NOMO-1 treated with dmso at 0.1 percent for 144 hours (cell line): Measurements from ENCODE around the gene MYO18A.
"Not testable (repeated sequence)": the region's sequence is repeated elsewhere in the genome, so short reads cannot be mapped to it uniquely, and the experiment has no call there.

Experiments
- DNase-seq: peaks from one replicate; lab custom pipeline; 2025; ENCODE audit not compliant: unreplicated experiment; lab: John Stamatoyannopoulos, UW

MYO18A gene, protein sequence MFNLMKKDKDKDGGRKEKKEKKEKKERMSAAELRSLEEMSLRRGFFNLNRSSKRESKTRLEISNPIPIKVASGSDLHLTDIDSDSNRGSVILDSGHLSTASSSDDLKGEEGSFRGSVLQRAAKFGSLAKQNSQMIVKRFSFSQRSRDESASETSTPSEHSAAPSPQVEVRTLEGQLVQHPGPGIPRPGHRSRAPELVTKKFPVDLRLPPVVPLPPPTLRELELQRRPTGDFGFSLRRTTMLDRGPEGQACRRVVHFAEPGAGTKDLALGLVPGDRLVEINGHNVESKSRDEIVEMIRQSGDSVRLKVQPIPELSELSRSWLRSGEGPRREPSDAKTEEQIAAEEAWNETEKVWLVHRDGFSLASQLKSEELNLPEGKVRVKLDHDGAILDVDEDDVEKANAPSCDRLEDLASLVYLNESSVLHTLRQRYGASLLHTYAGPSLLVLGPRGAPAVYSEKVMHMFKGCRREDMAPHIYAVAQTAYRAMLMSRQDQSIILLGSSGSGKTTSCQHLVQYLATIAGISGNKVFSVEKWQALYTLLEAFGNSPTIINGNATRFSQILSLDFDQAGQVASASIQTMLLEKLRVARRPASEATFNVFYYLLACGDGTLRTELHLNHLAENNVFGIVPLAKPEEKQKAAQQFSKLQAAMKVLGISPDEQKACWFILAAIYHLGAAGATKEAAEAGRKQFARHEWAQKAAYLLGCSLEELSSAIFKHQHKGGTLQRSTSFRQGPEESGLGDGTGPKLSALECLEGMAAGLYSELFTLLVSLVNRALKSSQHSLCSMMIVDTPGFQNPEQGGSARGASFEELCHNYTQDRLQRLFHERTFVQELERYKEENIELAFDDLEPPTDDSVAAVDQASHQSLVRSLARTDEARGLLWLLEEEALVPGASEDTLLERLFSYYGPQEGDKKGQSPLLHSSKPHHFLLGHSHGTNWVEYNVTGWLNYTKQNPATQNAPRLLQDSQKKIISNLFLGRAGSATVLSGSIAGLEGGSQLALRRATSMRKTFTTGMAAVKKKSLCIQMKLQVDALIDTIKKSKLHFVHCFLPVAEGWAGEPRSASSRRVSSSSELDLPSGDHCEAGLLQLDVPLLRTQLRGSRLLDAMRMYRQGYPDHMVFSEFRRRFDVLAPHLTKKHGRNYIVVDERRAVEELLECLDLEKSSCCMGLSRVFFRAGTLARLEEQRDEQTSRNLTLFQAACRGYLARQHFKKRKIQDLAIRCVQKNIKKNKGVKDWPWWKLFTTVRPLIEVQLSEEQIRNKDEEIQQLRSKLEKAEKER (N-terminal part only)

DNA sequence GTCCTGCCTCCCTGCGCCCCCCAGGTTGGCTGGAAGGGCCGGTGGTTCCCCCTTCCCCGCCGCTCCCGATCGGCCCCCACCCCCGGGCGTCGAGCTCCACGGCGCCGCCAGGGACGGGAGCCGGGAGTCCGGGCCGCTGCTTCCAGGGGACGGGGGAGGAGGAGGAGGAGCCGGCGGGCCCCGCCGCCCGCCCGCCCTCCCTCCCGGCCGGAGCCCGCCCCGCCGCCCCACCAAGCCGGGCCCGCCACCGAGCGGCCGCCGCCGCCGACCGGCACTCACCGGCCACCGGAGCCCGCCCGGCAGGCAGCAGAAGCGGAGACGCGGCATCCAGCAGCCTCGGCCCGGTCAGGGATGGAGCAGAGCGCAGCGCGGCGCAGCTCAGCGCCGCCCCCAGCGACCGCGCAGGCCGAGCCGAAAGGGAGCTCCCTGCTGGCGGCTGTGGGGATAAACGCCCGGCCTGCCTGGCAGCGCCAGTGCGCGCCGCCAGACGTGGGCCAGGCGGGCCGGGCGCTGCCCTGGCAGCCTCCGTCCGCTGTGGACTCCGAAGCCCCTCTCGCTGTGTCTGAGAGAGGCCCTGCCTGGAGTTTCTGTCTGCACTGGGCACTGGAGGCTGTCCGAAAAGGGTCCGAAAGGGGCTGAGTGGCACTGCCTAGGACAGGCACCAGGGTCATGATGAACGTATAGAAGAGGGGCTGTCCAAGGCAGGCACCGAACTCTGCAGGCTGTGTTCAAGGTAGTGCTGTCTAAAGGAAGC, at the start of gene MYO18A:
TSS of gene MYO18A (minus strand) at position 365 of the 754 bp plus-strand sequence. CDS start 13,458 bp downstream, outside the sequence.
- peak; percentile 51 for DNase-seq

DNA sequence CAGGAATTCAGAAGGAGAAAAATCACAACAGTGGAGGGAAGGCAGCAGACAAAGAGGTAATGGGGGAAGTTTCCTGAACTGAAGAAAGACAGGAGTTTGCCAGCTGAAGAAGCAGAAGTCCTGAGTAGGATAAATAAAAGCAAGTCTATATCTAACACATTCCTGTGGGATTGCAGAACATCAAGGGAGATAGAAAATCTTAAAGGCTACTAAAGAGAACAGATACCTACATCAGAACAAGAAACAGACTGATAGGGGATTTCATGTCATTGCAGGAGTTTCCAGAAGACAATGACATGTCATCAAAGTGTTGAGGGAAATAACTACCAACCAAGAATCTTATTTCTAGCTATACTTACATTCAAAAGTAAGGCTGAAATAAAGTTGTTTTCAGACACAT, 45.2 kb upstream of the MYO18A start:
- no peak for DNase-seq

DNA sequence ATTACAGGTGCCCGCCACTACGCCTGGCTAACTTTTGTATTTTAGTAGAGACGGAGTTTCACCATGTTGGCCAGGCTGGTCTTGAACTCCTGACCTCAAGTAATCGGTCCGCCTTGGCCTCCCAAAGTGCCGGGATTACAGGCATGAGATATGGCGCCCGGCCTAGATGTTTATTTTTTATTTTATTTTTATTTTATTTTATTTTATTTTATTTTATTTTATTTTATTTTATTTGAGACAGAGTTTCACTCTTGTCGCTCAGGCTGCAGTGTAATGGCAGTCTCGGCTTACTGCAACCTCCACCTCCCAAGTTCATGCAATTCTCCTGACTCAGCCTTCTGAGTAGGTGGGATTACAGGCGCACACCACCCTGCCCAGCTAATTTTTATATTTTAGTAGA, 41.1 kb upstream of the MYO18A start:
- DNase-seq, result not testable (repeated sequence)

DNA sequence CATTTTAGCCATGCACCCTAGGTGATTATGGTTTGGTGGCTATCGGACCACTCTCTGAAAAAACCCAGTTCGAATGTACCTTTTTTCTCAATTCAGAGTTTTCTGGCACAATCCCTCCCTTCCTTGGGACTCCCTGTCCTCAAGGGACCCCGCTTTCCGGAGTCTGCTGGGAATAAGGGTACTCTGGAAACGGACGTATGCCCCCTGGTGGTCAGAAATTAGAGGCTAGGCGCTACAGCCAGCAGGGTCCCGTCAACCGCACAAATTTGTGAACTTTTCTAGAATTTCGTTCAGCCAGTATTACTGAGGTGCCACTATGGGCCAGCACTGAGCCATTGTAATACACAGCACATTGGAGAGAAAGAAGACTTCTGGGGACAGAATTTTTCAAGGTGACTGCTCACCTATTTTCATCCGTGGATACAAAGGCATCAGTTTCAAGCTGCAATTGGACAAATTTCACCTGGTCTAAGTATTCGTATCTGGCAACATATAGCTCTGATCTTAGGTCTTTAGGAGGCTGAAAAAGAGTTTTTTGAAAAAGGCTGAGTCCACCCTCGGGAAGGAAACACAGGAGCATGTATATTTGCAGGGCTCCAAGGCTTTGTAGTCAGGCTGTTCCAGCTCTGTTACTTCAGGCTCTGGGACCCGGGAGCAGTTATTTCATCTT, 39.3 kb upstream of the MYO18A start:
- DNase-seq, result peak; percentile 75

DNA sequence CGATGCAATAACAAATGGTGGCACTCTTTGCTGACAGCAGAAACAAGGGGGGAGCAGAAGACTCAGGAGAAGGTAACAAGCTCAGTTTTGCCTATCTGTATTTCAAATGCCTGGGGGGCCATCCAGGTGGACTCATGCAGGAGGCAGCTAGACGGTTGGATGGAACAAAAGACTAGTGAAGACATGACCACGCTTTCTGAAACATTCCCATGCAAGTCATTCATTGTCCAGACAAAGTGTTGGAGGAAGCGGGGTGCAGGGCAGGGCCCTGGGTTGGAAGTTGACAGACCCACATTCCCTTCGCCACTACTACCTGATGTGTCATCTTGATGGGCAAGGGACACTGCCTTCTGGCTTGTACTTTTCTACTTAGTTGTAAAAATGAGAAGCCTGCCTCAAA, 36.7 kb upstream of the MYO18A start:
- DNase-seq, result no peak

DNA sequence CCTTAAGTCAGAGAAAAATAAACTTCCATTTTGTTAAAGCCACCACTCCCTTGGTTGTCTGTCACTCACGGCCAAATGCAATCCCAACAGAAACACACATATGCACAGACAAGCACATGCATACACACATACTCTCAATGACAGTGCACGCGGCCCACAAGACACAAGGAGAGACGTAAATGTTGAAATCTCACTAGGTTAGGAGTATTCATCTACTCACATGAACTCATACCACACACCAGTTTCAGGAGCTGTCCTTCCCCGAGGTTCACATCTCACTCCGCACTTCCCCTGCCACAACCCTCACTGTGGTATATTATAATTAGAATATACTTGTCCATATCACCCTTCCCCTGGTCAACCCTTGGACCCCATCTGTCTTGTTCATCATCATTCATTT, 36.0 kb upstream of the MYO18A start:
- no peak for DNase-seq

DNA sequence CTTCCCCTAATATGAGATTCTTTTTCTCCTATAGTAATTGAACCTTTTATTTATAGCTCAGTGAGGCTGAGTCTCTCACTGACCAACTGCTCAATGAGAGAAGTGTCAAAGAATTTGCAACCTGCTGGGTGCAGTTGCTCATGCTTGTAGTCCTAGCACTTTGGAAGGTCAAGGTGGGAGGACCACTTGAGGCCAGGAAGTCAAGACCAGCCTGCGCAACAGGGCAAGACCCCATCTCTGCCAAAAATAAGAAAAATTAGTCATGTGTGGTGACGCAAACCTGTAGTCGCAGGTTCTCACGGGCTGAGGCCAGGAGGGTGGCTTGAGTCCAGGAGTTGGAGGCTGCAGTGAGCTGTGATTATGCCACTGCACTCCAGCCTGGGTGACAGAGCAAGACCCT, 35.5 kb upstream of the MYO18A start:
- DNase-seq, result no peak

DNA sequence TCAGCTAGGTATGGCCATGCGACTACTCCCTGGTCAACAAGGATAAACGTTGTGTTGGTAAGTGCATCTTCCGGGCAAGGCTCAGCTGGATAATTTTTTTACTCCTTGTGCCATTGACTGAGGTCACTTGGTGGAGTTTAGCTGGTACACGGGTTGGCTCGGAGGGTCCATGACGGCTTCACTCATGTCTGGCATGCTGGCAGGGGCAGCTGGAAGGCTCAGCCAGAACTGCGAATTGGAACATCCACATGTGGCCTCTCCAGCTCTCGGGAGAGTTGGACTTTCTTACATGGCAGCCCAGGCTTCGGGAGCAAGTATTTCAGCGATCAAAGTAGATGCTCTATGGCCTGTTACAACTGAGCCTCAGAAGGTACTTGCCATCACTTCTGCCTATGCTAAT, 35.0 kb upstream of the MYO18A start:
- no peak for DNase-seq

DNA sequence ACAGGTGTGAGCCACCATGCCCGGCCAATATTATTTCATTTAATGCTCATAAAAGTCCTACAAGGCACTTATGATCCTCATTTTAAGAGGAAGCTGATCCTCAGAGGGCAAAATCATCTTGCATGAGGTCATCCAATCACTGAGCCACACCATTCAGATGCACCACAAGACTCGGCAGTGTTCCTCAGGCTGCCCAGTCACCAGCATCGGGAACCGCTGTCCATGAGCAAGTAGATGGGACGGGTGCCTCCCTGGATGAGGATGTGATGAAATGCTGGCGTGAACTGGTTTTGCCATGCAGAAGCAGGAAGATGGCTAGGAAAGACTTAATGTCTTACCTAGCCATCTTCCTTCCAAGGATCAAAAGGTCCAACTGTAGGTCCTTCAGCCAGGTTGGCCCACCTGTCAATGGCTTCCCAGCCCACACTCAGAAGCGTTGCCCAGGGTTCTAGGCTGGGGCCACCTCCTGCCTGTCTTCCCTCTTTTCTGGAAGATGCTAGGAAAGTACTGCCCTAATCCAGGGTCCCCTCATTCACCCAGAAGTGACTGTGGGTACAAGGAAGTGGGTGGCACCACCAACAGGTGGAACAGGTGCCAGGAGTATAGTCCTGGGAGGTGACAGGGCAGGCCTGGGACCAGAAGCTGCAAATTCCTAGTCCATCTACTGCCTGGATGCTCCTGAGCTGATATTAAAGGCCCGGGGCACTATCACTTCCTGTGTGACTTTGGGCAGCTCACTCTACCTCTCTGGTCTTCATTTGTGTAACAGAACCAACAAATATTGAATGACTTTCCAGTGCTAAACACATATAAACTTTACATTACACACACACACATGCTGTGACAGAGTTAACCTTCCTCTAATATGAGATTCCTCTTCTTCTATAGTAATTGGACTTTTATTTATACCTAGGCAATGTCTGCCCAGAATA, 34.3 kb upstream of the MYO18A start:
- DNase-seq, result no peak

DNA sequence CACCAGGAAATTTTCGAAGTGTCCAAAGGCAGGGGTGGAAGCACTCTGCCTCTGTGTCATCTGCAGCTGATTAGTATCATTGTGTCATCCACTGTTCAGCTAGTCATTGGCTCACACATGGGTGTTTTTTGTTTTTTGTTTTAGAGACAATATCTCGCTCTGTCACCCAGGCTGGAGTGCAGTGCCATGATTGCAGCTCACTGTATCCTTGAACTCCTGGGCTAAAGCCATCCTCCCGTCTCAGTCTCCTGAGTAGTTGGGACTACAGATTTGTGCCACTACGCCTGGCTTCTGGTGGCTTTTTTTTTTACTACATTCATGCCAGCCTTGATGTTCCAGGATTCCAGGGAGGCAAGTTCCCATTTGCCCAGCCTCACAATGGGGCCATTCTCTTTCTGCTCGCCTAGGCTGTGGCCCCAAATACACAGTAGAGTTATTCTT, 32.5 kb upstream of the MYO18A start:
- DNase-seq, result no peak

DNA sequence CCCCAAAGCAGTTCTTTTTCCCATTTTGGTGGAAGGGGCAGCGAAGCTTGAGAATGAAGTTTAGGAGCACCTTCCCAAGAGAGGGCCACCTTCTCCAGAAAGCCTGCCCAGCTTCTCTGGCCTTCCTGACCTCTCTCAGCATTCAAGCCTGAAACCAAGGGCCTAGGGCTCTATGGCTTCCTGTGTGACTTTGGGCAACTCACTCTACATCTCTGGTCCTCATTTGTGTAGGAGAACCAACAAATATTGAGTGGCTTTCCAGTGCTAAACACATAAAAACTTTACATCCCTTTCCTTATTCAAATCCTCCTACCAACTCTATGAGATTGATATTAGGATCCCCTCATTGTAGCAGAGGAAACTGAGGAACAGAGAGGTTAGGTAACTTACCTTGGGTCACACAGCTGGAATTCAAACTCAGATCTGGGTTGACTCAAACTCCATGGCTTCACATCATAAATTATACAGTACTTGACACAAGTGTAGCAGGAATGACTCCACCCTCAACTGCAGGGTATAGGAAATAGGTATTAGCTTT, 32.0 kb upstream of the MYO18A start:
- DNase-seq, result no peak

DNA sequence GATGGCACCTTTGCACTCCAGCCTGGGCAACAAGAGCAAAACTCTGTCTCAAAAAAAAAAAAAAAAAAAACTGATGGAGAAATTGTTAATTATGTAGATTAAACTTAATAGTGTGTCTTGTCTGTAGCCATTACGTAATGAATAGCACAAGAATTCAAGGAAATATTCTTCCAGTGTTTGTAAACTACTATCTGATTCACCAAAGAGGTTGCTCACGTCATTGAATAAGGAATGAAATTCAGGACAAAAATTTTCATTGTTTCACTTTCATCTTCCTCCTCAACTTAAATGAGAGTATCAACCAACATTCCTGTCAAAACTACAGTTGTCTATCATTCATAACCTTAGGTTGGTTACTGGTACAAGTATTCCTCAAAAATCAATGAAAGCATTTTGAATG, 30.7 kb upstream of the MYO18A start:
- DNase-seq, result no peak

DNA sequence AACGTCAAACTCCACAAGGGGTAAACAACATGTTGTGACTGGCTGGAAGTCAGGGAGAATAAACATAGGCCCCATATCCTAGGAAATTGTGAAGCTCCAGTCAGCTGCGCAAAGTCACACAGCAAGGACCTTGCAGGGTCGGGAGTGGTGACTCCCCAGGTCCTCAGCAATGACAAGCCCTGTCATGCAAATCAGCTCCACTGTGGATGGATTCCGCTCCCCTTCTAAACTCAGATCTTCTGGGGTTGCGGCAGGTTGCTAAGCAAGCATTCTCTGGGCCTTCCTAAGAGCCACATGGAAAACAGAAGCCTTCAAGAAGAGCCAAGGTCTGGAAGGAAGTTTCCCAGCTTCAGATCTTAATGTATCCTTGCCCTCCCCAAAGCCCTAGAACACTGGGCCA, 28.9 kb upstream of the MYO18A start:
- no peak for DNase-seq

DNA sequence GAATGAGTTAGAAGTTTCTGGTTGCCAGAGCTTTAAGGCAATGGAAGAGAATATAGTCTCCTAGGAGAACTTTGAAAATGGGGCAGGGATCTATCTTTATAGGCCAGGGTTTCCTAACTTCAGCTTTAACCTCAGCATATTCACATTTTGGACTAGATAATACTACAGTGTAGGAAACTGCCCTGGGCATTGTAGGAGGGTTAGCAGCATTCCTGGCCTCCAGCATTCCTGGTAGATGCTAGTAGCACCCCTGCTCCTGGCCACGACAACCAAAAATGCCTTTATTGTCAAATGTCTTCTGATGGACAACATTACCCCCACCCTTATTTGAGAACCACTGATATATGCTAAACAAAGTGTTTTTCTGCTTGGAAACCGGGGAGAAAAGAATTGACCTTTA, 27.8 kb upstream of the MYO18A start:
- DNase-seq, result no peak

DNA sequence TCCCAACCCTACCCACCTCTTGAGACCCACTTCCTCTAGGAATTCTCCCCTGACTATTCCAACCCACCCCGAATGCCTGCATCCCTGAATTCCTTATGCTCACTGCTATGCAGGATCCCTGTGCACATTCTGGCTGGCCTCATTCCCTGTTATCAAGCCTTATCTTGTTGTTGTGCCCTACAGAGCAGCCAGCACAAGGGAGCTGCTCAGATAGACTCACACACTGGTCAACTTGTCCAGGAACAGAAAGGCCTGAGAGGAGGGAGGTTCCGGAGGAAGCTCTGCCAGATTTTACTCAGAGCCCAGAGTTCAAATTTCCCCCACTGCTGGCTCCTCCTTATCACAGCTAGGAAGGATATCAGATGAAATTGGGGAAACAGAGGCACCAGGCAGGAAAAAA, 24.8 kb upstream of the MYO18A start:
- DNase-seq, result no peak

DNA sequence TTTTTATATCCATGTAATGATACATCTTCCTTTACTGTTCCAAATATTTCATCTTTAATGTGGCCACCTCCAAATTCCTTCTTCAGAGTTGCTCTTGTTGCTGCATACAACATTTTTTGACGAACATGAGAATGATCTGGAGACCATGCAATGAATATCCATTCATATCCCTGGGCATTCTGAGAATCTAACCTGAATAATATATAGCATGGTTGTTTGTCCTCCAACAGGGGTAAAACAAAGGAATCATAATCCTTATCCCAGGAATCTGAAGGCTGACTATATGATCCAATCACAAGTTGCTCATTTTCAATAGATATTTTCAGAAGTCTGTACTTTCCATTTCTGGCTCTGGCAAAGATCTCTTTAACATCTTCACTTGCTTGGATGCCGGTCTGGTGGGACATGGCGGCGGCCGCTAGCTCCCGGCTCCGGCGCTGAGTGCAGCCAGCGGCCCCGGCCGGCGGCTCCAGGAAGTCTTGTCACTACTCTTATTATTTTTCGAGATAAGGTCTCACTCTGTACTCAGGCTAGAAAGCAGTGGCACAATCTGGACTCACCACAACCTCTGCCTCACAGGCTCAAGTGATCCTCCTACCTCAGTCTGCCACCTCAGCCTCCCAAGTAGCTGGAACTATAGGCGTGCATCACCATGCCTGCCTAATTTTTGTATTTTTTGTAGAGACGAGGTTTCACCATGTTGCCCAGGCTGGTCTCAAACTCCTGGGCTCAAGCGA, 24.0 kb upstream of the MYO18A start:
- DNase-seq, result not testable (repeated sequence)

DNA sequence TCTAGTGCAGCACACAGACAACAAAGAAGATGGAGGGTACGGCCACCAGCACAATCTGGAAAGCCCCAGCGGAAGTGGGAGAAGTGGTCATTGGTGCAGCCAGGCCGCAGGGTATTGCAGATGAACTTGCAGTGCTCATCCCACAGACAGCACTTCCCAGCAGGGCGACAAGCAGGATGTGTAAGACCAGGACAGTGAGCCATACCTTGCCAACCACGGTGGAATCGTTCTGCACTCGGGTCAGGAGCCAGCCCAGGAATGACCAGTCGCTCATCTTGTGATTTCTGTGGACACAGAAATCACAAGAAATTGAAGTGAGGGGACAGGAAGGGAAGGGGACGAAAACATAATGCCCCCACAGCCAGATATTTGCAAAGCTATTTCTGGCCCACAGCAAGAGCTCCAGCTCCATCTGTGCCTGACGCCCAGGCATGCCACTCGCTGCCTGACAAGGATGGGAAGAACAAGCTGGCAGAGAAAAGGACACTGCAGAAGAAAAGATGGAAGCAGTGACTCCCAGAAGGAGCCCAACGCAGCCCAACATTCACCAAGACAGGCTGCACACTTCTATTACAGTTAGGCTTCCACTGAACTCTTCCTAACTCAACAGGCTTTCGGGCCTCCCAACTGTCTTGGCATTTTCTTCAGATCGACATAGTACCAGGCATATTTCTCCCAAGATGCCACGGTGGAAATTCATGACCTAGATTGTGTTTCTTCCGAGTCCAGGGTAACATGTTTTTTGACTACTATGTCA, 17.5 kb upstream of the MYO18A start:
- no peak for DNase-seq
